Activated B cell treated with CpG ODN at 0.5 μM for 24 hours (primary cell): ENCODE measurements around the gene PTPN5. TPM values are rescaled to one million over a fixed set of nuclear protein-coding genes. Genes with fewer than 3 reads are reported as not detected.

Source experiments
- ATAC-seq: fragments of 200-7000 bp; cut with Tn5 transposase; one replicate; pipeline ENCODE4 v1.10.0; 2021; ENCODE audit warnings: low read depth, mild to moderate bottlenecking, moderate library complexity
- CTCF ChIA-PET: fragments of 350-600 bp; sonication (Branson Sonifier 250); formaldehyde crosslinking; loops from one replicate; lab custom pipeline; 2021; ENCODE audit warnings: antibody characterized with exemption; lab: Charles Lee
- POLR2A ChIA-PET: fragments of 350-600 bp; sonication (Branson Sonifier 250); formaldehyde crosslinking; loops from one replicate; lab custom pipeline; 2021; ENCODE audit warnings: antibody characterized with exemption; lab: Charles Lee
- DNase-seq: peaks from one replicate; pipeline ENCODE4 v3.0.0; 2022
- H3K27ac Mint-ChIP-seq: one replicate; pipeline ENCODE4 v1.8.0; 2020; ENCODE audit warnings: mixed read lengths
- H3K27me3 Mint-ChIP-seq: one replicate; pipeline ENCODE4 v1.8.0; 2021; ENCODE audit warnings: mixed read lengths
- H3K36me3 Mint-ChIP-seq: one replicate; pipeline ENCODE4 v1.8.0; 2021; ENCODE audit warnings: low read depth, mixed read lengths
- H3K4me1 Mint-ChIP-seq: one replicate; pipeline ENCODE4 v1.8.0; 2021; ENCODE audit warnings: mixed read lengths
- H3K4me3 Mint-ChIP-seq: one replicate; pipeline ENCODE4 v1.8.0; 2020; ENCODE audit warnings: mild to moderate bottlenecking, mixed read lengths
- H3K9me3 Mint-ChIP-seq: one replicate; pipeline ENCODE4 v1.8.0; 2020; ENCODE audit warnings: mixed read lengths
- intact Hi-C: fragments of 100-400 bp; cut with micrococcal nuclease; formaldehyde crosslinking; loops from one replicate; pipeline ENCODE4 v1.15.1; 2024
- total RNA-seq: library from RNA; stranded (reverse); gene quantifications from 2 replicates; pipeline ENCODE4 v1.2.3, GENCODE V29; 2022
- TF ChIP-seq, protein P1 (sequence below): fragments of 200-600 bp; IDR thresholded peaks from one replicate; pipeline ENCODE4 v1.8.0; 2022; ENCODE audit warnings: antibody characterized with exemption, mild to moderate bottlenecking

PTPN5 gene
- total RNA-seq, 1 donor from 2014 or later, result not detected

DNA sequence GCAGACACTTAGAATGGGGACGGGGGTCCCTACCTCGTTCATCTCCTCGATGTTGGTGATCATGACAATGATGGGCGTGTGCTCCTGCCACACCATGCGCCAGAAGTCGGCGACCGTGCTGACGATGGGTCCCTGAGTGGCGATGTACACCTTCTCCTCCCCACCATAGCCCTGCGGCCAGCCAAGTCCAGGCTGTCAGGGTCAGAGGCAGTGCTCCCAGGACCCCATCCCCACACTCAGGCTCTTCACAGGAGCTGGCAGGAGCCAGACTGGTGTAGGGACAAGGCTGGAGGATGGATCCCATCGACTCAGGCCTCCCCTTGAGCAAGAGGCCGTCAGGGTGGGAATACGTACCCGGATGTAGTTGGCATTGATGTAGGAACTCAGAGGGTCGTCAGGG, 58.4 kb downstream of the PTPN5 start:
- intact Hi-C loops, result loop anchor here (2.0 kb wide), 1 partner anchor 490 kb away; no protein-coding TSS in a partner anchor

DNA sequence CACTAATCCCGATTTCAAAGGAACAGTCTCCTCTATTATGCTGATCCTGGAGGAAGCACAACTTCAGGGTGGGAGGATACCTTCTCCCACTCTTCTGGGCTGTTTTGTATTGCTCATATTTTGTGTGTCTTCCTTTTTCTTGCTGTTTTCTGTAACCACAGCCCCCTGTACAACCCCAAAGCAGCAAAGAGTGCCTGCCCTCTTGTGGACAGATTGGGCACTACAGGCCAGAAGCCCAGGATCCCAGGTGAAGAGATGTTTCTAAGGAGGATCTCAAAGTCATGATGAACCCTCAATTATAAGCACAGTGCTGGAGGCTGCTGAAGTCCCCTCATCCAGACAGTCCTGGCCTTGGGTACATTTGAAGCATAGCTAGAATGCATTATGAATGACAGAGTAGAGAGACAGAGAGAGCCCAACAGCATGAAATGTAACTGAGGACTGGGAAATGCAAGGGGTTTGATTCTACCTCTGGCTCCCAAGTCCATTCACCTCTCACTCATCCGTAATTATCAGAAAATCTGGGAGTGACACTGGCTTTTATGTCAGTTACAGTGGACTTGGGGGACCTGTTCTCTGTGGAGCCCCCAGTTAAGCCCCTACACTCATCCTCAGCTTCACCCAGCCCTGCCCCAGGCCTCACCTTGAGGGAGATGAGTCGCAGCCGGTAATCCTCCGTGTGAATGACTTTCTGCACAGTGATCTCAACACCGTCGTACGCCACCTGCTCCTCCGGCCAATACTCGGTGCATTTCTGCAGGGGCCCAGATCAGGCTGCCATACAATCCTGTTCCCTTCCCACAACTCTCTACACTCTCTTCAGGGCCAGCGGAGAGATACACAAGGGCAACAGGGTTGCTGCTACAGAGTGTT, 59.4 kb downstream of the PTPN5 start:
- DNase-seq (peak; percentile 56), ATAC-seq (peak; percentile 82)
- Mint-ChIP-seq H3K4me3 (no peak overlapping the region), H3K9me3 (no peaks in the 10 kb centered on the region), H3K27me3 (peaks cover 2% of the 10 kb centered on the region), H3K27ac (peak overlapping the region; percentile 10), H3K36me3 (no peaks in the 10 kb centered on the region), H3K4me1 (peaks cover 15% of the 10 kb centered on the region)
- TF ChIP-seq, protein P1, sequence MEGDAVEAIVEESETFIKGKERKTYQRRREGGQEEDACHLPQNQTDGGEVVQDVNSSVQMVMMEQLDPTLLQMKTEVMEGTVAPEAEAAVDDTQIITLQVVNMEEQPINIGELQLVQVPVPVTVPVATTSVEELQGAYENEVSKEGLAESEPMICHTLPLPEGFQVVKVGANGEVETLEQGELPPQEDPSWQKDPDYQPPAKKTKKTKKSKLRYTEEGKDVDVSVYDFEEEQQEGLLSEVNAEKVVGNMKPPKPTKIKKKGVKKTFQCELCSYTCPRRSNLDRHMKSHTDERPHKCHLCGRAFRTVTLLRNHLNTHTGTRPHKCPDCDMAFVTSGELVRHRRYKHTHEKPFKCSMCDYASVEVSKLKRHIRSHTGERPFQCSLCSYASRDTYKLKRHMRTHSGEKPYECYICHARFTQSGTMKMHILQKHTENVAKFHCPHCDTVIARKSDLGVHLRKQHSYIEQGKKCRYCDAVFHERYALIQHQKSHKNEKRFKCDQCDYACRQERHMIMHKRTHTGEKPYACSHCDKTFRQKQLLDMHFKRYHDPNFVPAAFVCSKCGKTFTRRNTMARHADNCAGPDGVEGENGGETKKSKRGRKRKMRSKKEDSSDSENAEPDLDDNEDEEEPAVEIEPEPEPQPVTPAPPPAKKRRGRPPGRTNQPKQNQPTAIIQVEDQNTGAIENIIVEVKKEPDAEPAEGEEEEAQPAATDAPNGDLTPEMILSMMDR, result peak; percentile 71
- CTCF ChIA-PET, result interaction anchor here (0.7 to 3.6 kb wide), 9 partner anchors 9 to 619 kb away, joined by 3 to 34 read pairs (median 5); no protein-coding TSS in a partner anchor
- intact Hi-C loops, result loop anchor here (1.0 to 2.0 kb wide), 5 partner anchors 143 to 617 kb away; partner anchors contain the start of gene UEVLD
- POLR2A ChIA-PET, result no interaction called here

More for the DNA sequence above, 58.4 kb downstream of the PTPN5 start:
- Mint-ChIP-seq H3K9me3 (no peaks in the 10 kb centered on the region), H3K27ac (no peak overlapping the region), H3K4me3 (no peak overlapping the region), H3K36me3 (no peaks in the 10 kb centered on the region), H3K27me3 (peaks cover 1% of the 10 kb centered on the region), H3K4me1 (peaks cover 10% of the 10 kb centered on the region)
- ChIA-PET CTCF (interaction anchor here (1.4 to 3.6 kb wide), 4 partner anchors 12 to 618 kb away, joined by 3 to 34 read pairs (median 20); no protein-coding TSS in a partner anchor), POLR2A (no interaction called here)
- no peak for DNase-seq
- TF ChIP-seq, protein P1, result no peak
- ATAC-seq, result no peak

DNA sequence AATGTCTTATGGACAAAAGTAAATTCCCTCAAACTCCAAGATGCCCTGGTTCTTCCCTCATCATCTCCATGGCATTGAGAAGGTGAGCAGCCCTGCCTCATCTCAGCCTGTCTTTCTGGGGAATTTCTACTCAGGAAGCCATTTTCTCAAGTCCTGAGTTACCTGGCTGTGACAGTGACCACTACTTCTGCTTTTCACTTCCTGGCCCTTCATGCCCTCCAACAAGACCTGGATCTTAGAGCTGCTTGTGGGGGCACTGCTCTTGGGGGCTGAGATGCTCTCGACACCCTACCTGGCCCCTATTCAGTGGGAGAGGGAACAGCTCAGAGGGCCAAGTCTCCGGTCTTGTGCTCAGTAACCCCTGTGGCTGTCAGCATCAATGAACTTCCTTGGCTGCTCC, 60.2 kb downstream of the PTPN5 start:
- Mint-ChIP-seq H3K9me3 (no peaks in the 10 kb centered on the region), H3K36me3 (no peaks in the 10 kb centered on the region), H3K27me3 (peaks cover 2% of the 10 kb centered on the region), H3K4me1 (peaks cover 15% of the 10 kb centered on the region), H3K4me3 (no peak overlapping the region), H3K27ac (peak overlapping the region; percentile 10)
- intact Hi-C loops, result loop anchor here (2.0 kb wide), 1 partner anchor 143 kb away; the partner anchor contains the start of gene UEVLD
- ChIA-PET CTCF (interaction anchor here (0.6 to 3.6 kb wide), 12 partner anchors 9 to 618 kb away, joined by 3 to 34 read pairs (median 4); partner anchors contain the start of gene SPTY2D1), POLR2A (no interaction called here)
- TF ChIP-seq, protein P1, result no peak
- DNase-seq (no peak), ATAC-seq (no peak)

DNA sequence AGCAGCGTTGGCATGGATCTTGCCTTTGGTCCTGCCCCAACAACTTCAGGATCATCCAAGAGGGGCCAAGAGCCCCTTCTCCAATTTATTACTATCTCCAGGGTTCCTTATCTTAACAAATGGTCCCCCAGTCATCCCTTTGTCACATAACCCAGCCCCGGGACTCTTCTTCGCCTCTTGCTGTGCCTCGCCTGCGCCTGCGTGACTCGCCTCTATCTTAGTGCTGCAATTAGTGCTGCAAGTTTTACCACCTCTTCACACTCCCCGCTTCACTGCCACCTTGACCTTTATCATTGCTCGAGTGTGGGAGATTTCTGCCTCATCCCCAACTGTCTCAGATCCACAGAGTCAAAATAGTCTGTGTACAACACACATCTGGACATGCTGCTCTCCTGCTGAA, 61.6 kb downstream of the PTPN5 start:
- peaks cover 2% of the 10 kb centered on the region for H3K27me3 Mint-ChIP-seq
- ChIA-PET CTCF (interaction anchor here (1.9 to 3.6 kb wide), 2 partner anchors 486 to 614 kb away, joined by 15 to 34 read pairs; no protein-coding TSS in a partner anchor), POLR2A (no interaction called here)
- ATAC-seq, result no peak
- peaks cover 15% of the 10 kb centered on the region for H3K4me1 Mint-ChIP-seq
- no peak overlapping the region for H3K4me3 Mint-ChIP-seq
- no peak for DNase-seq
- TF ChIP-seq, protein P1, result no peak
- intact Hi-C loops, result loop anchor here (2.0 kb wide), 1 partner anchor 141 kb away; the partner anchor contains the start of gene UEVLD
- H3K36me3 Mint-ChIP-seq, result no peaks in the 10 kb centered on the region
- no peaks in the 10 kb centered on the region for H3K9me3 Mint-ChIP-seq
- no peak overlapping the region for H3K27ac Mint-ChIP-seq

DNA sequence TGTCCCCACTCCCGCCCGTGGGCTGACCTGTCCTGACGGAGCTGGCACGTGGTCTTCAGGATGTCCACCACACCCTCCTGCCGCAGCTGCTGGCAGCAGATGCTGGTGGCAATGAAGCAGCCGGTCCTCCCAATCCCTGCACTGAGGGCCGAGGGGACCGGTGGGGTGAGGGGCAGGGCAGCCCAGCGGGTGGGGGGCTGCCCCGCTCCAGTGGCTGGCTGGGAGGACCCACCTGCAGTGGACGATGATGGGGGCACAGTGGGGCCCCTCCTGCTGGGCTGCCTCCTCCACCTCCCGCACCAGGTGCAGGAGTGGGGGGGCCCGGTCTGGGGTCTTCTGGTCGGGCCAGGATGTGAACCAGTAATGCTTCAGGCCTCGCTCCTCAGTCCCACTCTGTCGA, 62.2 kb downstream of the PTPN5 start:
- no peaks in the 10 kb centered on the region for H3K9me3 Mint-ChIP-seq
- ATAC-seq (no peak), DNase-seq (no peak)
- no peak overlapping the region for H3K27ac Mint-ChIP-seq
- no peak overlapping the region for H3K4me3 Mint-ChIP-seq
- ChIA-PET POLR2A (no interaction called here), CTCF (no interaction called here)
- intact Hi-C loops, result loop anchor here (10.0 kb wide), 3 partner anchors 335 to 715 kb away; partner anchors contain the start of genes GTF2H1, HPS5, LDHA and SERGEF
- H3K27me3 Mint-ChIP-seq, result peaks cover 2% of the 10 kb centered on the region
- H3K4me1 Mint-ChIP-seq, result peaks cover 15% of the 10 kb centered on the region
- TF ChIP-seq, protein P1, result no peak
- no peaks in the 10 kb centered on the region for H3K36me3 Mint-ChIP-seq
